NB4 (cell line): ENCODE data around the gene DPY19L1.
"Not testable (repeated sequence)": the region's sequence is repeated elsewhere in the genome, so short reads cannot be mapped to it uniquely, and the experiment has no call there.

Experiments
- DNase-seq: peaks from one replicate; pipeline ENCODE4 v3.0.0; 2010; ENCODE audit warnings: low read depth
- H3K4me3 ChIP-seq: one replicate; pipeline ENCODE4 v1.5.1; 2011; ENCODE audit warnings: mild to moderate bottlenecking, low read depth, low read length, moderate library complexity
- CTCF ChIP-seq: IDR thresholded peaks from one replicate; pipeline ENCODE4 v1.5.1; 2012; ENCODE audit warnings: low read depth, low read length
- POLR2A ChIP-seq: IDR thresholded peaks from 2 replicates; pipeline ENCODE4 v1.6.1; 2011; ENCODE audit warnings: mild to moderate bottlenecking; ENCODE audit not compliant: insufficient read length; ENCODE audit errors: extremely low read depth

Gene DPY19L1

GRCh38 chr7:35037211-35037525 is at the start of gene DPY19L1:
Gene DPY19L1, minus strand, starts transcription at chr7:35037485. Its CDS starts 91 bp downstream, at chr7:35037394.
- TF ChIP-seq POLR2A, result peak; percentile 24
- no peak for TF ChIP-seq CTCF
- DNase-seq, result no peak
- peak within 1 kb of the TSS; percentile 80 for H3K4me3 ChIP-seq

- not testable (repeated sequence) for H3K4me3 ChIP-seq, DNase-seq
Observed at GRCh38 chr7:35079517-35079916, 42.2 kb upstream of the DPY19L1 start.

- not testable (repeated sequence) for DNase-seq, H3K4me3 ChIP-seq
Observed at GRCh38 chr7:35074008-35074407, 36.7 kb upstream of the DPY19L1 start.

- peak; percentile 55 for DNase-seq
- not testable (repeated sequence) for H3K4me3 ChIP-seq
Observed at GRCh38 chr7:35072950-35073827, 35.9 kb upstream of the DPY19L1 start.

GRCh38 chr7:35069084-35069483 is 31.8 kb upstream of the DPY19L1 start:
- not testable (repeated sequence) for DNase-seq, H3K4me3 ChIP-seq

- not testable (repeated sequence) for H3K4me3 ChIP-seq, DNase-seq
Observed at GRCh38 chr7:35065382-35065781, 28.1 kb upstream of the DPY19L1 start.

- DNase-seq, H3K4me3 ChIP-seq: not testable (repeated sequence)
Observed at GRCh38 chr7:35058571-35058970, 21.3 kb upstream of the DPY19L1 start.

GRCh38 chr7:35057505-35058451 is 20.5 kb upstream of the DPY19L1 start:
- not testable (repeated sequence) for DNase-seq, H3K4me3 ChIP-seq

GRCh38 chr7:35055733-35056132 is 18.4 kb upstream of the DPY19L1 start:
- peak; percentile 37 for TF ChIP-seq CTCF
- not testable (repeated sequence) for DNase-seq, H3K4me3 ChIP-seq

GRCh38 chr7:35053488-35054175 is 16.3 kb upstream of the DPY19L1 start:
- not testable (repeated sequence) for DNase-seq, H3K4me3 ChIP-seq

- not testable (repeated sequence) for DNase-seq, H3K4me3 ChIP-seq
Observed at GRCh38 chr7:35048390-35048789, 11.1 kb upstream of the DPY19L1 start.

- not testable (repeated sequence) for H3K4me3 ChIP-seq, DNase-seq
Observed at GRCh38 chr7:35047912-35048305, 10.6 kb upstream of the DPY19L1 start.

GRCh38 chr7:35047263-35047911 is 10.1 kb upstream of the DPY19L1 start:
- not testable (repeated sequence) for H3K4me3 ChIP-seq, DNase-seq

GRCh38 chr7:35043301-35043700 is 6.0 kb upstream of the DPY19L1 start:
- H3K4me3 ChIP-seq, DNase-seq: not testable (repeated sequence)
